HG03066 (cell line): ENCODE results near the gene GSN.

ENCODE experiments used
- ATAC-seq: cut with Tn5 transposase; IDR thresholded peaks from one replicate; pipeline ENCODE4 v1.9.1; 2021; ENCODE audit warnings: low read depth; ENCODE audit not compliant: unreplicated experiment

The GSN gene

GRCh38 chr9:121267689-121268597, at the start of gene GSN:
GSN (plus strand) TSS chr9:121268162; CDS start chr9:121301972, 33,810 bp downstream.
- ATAC-seq: no peak

GRCh38 chr9:121218357-121219027, 49.5 kb upstream of the GSN start:
- no peak for ATAC-seq

GRCh38 chr9:121219530-121219929, 48.4 kb upstream of the GSN start:
- no peak for ATAC-seq

- no peak for ATAC-seq
Observed at GRCh38 chr9:121220996-121221663, 46.8 kb upstream of the GSN start.

GRCh38 chr9:121221664-121222055, 46.3 kb upstream of the GSN start:
- no peak for ATAC-seq

GRCh38 chr9:121222524-121223171, 45.3 kb upstream of the GSN start:
- no peak for ATAC-seq

- ATAC-seq: no peak
Observed at GRCh38 chr9:121225240-121225639, 42.7 kb upstream of the GSN start.

GRCh38 chr9:121226175-121226574, 41.8 kb upstream of the GSN start:
- ATAC-seq: no peak

GRCh38 chr9:121227862-121228261, 40.1 kb upstream of the GSN start:
- ATAC-seq: no peak

GRCh38 chr9:121230256-121230655, 37.7 kb upstream of the GSN start:
- ATAC-seq: no peak

- no peak for ATAC-seq
Observed at GRCh38 chr9:121232251-121232650, 35.7 kb upstream of the GSN start.

- ATAC-seq: no peak
Observed at GRCh38 chr9:121233906-121234831, 33.8 kb upstream of the GSN start.

- no peak for ATAC-seq
Observed at GRCh38 chr9:121234832-121235161, 33.2 kb upstream of the GSN start.

GRCh38 chr9:121235512-121235911, 32.5 kb upstream of the GSN start:
- ATAC-seq: no peak

- no peak for ATAC-seq
Observed at GRCh38 chr9:121237916-121238315, 30.0 kb upstream of the GSN start.

GRCh38 chr9:121239071-121239470, 28.9 kb upstream of the GSN start:
- no peak for ATAC-seq

GRCh38 chr9:121239851-121240250, 28.1 kb upstream of the GSN start:
- no peak for ATAC-seq

GRCh38 chr9:121240472-121241135, 27.4 kb upstream of the GSN start:
- ATAC-seq: no peak

- ATAC-seq: no peak
Observed at GRCh38 chr9:121242219-121242958, 25.6 kb upstream of the GSN start.
